HuH-7 (cell line): ENCODE measurements around the gene TRIO.
"Not testable (repeated sequence)": the region's sequence is repeated elsewhere in the genome, so short reads cannot be mapped to it uniquely, and the experiment has no call there.

Source experiments
- DNase-seq: peaks from one replicate; pipeline ENCODE4 v3.0.0; 2011; ENCODE audit warnings: low spot score

Gene TRIO

DNA sequence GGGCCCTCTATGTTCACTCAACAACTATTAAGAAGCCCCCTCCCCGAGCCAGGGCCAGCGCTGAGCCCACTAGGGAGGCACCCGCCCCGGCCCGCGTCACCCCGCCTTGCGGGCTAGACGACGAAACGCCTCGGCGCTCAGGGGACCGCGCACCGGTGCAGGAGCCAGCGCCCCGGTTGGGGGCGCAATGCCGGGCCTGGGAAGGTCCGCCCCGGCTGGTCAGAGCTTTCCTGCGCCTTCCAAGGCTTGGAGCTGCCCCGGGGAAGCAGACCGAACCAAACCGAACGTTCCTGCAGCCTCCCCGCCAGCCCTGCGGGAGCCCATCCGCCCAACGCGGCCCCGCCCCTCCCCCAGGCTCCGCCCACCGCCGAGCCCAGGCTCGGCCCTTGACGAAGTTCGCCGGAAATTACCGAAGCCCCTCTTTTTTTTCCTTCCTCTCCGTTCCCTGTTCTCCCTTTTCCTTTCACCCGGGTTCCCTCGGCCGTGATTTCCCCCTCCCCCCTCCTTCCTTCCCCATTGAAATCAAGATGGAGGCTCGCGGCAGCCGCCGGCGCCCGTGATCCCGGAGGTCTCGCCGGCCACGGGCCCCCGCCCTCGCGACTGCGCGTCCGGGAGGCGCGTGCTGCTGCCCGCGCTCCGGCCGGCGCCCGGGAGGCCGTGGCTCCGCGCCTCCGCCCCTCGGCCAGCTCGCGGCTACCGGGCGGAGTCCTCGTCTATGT, at the start of gene TRIO:
Gene TRIO (plus strand): TSS at position 516 of the 719 bp plus-strand sequence. CDS start 384 bp downstream, outside the sequence.
- DNase-seq = peak; percentile 86

DNA sequence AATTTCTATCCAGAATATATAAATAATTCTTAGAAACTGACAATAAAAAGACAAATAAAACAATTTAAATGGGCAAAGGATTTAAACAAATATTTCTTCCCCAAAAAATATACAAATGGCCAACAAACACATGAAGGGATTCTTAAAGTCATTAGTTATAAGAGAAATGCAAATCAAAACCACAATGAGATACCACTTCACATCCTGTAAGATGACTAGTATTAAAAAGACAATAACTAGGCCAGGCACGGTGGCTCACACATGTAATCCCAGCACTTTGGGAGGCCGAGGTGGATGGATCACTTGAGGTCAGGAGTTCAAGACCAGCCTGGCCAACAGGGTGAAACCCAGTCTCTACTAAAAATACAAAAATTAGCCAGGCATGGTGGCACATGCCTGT, 45.8 kb upstream of the TRIO start:
- not testable (repeated sequence) for DNase-seq

DNA sequence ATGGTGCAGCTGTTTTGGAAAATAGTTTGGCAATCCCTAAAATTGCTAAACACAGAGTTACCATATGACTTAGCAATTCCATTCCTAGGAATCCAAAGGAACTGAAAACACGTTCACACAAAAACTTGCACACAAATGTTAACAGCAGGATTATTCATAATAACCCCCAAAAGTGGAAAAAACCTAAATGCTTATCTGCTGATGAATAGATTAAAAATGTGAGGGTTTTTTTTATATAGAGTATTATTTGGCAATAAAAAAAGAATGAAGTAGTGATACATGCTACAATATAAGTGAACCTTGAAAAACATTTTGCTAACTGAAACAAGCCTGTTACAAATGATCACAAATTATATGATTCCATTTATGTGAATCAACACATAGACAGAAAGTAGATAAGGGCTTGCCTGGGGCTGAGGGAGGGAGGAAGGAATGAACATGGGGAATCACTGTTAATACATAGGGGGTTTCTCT, 45.1 kb upstream of the TRIO start:
- DNase-seq = no peak

DNA sequence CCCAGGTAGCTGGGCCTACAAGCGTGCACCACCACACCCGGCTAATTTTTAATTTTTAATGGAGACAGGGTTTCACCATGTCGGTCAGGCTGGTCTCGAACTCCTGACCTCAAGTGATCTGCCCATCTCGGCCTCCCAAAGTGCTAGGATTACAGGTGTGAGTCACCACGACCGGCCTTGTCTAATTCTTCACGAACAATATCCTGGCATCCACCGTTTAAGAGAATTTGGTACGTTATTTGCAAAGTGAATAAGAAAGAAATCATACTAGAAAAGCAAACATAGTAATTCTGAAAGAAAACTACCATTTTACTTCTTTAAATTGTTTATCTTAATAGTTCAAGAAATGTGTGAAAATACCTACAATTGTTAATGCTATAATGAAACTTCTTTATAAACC, 42.9 kb upstream of the TRIO start:
- no peak for DNase-seq

DNA sequence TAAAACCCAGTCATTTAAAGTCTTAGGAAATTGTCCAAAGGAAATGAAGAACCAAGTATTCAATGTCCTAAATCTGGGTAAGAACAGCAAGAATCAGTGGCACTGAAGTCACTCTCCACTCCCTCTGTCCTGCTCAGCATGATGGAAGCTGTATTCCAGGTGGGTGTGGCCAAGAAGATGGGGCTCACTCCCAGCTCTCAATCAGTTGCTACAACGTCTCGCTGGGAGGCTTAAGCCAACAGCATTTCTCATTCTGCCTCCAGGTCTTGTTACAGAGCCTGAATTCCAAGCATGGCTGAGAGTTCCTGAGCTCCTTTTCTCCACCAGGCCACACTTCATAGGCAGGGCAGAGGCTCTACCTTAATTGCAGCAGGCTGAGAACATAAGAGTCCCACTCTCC, 41.2 kb upstream of the TRIO start:
- no peak for DNase-seq

DNA sequence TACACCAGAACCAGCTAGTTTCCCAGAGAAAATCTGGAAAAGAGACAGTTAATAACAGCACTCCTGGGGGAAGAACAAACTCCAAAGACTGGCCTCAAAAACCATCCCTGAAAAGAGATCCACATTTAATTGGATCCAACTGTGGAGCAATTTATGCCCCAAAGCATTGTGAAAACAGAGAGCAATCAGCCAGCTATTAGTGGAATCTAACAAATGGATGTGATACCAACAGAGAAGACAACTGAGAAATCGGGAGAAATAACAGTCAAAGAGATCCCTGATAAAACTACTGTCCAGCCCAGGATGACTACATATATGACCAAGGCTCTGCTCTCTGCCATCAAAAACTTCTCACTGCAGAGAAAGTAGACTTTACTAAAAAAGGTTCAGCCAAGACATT, 40.5 kb upstream of the TRIO start:
- DNase-seq = no peak

DNA sequence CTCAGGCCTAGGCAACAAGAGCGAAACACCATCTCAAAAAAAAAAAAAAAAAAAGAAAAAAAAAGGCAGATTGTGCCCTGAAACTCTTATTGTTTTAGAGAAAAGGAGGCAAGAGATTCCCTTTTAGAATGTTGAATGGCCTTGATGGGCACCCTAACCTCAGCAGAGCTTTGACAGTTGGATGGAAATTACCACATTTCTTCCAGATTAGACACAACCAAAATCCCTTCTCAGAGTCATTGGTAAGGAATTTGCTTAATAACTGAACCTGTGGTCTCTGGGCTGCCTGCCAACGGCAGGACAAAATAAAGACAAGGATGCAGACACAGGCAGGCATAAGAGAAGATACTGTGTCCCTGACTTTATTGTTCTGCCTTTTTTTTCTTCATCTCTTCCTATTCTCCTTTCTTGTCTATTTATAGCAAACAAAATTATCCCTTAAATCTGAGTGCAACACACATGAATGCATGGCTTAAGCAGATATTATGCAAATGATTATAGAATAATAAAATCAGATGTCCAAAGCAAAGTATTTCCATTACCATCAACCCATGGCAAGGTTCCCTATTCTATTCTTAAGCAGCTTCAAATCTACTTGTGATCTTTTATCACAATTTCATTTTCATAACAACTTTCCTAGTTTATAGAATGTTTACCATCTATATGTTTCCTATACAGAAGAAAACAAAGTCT, 37.3 kb upstream of the TRIO start:
- no peak for DNase-seq

DNA sequence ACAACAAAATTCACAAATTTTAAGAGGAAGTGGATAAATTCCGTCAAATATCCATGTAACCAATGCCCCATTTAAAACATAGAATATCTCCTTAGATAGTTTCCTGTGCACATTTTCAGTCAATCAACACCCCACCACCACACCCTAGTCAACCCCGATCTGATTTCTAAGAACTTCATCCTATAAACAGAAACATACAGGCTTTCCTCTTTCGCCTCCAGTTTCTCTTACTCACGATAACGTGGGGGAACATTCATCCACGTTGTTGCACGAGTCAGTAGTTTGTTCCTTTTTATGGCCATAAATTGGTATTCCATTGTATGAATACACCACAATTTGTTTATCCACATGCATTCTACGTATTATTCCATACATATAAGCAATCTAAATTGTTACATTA, 35.6 kb upstream of the TRIO start:
- DNase-seq = no peak

DNA sequence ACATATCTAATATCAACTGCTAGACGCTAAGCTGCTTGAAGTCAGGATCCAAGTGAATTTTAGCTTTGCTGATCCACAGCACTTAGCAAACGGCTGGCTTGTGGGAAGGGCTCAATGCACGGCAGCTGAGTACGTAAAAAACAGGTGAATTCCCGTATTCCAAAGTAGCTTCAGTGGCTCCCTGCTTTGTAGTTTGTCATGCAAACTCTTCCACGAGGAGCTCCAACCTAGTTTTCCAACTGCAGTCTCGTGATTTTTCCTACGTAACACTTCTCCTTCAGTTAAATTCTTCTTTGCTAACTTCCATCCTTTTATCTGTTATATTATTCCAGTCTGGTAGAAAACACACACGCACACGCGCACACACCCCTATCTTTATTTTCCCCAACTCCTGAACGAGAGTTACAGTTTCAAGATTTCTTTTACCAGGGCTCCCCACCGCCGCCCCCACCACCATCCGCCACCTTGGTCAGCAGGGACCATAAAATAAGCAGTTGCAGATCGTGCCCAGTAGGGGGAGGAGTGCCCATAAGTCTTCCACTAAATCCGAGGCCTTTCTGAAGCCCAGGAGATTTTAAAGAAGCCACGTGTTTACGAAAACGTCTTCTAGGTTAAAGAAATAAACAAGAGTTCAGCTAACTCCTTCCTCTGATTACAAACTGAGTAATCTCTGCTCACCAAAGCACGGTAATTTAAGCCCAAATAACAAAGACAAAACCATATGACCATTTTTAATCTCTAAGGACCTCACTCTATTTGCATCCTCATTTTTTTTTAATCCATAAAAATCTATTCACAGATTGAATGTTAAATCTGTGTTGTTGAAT, 34.8 kb upstream of the TRIO start:
- peak; percentile 55 for DNase-seq

DNA sequence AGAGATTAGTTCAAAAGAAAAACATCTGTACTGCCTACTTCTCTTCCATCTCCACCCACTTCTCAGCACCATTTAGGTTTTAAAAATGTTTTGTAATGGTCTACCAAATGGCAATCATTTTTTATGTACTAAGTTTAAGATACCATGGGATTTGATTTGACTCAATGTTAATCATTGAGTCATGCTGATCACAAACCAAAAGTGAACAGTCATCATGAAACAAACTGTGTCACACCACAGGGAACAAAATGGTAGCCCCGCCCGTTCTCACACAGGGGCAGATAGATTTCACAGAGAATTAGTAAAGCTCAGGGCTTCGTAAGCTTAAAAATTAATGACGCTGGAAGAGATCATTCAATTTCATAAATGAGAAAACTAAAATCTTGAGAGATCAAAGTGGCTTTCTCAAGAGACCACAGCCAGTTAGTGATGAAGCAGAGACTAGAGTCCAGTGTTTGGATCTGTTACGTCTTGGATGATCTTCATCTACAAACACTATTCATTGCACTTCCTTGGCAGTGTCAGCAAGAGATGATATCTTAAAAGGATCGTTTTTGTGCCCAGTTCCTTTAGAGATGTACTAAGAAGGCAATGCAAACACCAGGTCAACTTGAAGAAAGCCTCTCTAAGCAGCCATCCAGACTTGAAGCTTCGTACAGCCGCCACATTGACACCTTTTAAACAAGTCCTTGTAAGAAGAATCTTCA, 33.9 kb upstream of the TRIO start:
- no peak for DNase-seq

DNA sequence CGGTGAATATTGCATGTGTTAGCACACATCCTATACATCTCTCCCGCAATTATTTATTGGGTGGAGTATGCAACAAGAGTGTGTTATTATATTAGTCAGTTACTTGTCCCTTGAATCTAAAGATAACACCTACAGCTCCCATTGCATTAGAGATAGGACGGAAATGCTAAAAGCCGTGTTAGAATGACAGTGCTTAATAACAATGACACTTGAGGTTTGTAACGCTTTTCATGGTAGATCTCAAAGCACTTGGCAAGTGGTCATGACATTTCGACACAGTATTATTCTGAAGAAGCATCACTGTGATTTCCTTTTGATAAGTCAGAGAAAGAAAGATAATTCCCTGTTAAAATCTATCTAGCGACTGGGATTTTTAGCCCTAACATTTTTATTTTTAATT, 33.4 kb upstream of the TRIO start:
- DNase-seq = no peak

DNA sequence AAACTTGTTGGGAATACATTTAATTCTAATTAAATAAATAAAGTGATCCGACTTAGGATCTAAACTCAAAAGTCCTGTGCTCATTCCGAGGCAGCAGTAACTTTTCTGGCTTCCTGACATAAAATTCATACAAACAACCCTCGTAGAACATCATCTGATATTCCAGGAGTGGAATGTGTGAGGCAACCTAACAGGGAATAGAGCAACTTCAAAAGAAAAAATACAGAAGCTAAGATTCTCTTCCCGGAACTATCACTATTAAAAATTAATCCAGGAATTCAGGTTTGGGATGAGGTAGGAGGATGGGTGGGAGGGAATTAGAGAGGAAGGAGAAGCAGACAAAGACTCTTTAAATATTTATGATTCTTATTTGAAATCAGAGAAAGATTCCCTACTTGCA, 32.9 kb upstream of the TRIO start:
- DNase-seq = no peak

DNA sequence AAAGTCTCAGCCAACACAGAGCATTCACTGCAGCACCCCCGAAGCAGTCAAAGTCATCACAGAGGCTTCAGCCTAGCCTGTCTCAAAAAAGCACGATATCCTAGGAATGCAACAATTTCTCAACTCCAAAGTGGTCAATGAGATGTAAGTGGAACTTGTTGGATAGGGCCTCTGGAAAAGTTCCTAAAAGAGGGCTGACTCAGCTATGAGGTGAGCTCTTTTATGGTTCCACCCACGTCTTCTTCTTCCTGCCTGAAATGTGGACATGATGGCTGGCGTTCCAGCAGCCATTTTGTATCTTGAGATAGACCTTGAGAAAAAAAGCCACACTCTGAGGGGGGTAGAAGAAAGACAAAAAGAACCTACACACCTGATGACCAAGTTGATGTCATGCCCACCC, 32.5 kb upstream of the TRIO start:
- no peak for DNase-seq

DNA sequence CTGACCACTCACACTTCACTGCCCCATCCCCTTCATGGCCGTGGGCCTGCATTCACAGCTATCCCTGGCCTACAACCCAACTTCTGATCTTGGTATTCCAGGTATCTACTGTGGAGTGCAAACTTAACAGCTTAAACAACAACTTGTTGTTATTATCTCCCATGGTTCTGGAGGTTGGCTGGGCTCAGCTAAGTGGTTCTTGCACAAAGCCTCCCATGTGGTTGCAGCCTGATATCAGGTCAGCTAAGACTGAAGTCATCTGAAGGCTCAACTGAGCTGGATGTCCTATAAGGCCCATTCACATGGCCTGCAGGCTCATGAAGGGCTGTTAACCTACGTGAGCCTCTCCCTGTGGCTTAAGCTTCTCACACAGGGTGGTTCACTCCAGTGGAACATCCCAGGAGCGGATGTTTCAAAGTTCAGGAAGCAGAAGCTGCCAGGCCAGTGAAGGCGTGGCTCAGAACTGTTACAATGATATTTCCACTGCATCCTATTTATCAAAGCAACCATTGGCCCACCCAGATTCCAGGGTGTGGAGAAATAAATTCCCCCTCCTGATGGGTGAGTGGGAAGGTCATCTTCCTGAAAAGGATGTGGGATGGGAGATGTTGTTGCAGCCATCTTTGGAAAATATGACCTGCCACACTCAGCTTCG, 30.0 kb upstream of the TRIO start:
- peak; percentile 27 for DNase-seq

DNA sequence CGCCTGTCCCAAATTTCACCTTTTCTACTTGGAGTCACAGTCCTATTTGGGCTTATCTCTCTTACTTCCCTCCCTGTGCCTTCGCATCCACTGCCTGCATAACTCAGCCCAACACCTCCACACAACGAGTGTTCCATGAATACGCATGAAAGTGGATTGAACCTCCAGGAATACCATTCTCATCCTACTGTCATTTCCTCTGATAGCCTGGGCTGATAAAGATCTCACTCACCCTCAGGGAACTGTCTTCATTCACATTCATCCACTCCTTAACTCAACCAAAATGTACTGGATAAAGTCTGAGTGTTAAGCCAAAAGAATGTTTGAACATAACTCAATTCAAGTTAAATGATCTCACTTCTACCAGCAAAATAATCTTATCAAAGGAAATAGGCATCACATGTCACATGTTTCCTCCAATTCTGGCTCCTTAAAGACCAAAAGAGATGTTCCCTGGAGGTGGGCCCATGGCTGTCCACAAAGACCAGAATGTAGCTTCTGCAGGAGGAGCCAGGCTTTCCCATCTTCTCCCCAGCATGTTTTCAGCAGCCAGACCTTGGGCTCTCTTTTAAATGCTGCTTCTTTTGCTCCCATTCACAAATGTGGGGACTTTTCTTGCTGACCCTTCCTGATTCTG, 28.4 kb upstream of the TRIO start:
- no peak for DNase-seq

DNA sequence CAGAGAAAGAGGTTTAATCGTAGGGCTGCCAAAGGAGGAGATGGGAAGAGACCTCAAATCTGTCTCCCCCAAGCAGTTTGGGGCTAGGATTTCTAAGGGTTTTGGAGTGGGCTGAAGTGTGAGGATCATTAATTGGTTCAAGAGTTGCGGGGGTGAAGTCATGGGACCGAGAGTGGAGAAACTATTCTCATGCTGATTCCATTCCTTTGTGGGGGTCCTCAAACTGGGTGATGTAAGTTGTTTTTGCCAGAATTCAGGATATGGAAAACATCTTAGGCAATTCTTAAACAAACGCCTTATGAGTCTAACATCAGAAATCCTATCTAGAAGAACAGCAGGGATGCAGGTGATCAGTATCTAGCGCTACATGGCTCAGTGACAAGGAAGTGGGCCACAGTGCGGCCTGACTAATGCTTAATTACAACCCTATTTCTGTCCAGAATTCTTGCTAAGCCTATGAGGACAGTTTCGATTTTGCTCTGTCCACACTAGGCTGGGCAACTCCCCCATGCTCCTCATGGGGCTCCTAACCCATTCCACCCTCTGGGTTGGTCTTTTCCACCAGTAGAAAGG, 27.7 kb upstream of the TRIO start:
- no peak for DNase-seq

DNA sequence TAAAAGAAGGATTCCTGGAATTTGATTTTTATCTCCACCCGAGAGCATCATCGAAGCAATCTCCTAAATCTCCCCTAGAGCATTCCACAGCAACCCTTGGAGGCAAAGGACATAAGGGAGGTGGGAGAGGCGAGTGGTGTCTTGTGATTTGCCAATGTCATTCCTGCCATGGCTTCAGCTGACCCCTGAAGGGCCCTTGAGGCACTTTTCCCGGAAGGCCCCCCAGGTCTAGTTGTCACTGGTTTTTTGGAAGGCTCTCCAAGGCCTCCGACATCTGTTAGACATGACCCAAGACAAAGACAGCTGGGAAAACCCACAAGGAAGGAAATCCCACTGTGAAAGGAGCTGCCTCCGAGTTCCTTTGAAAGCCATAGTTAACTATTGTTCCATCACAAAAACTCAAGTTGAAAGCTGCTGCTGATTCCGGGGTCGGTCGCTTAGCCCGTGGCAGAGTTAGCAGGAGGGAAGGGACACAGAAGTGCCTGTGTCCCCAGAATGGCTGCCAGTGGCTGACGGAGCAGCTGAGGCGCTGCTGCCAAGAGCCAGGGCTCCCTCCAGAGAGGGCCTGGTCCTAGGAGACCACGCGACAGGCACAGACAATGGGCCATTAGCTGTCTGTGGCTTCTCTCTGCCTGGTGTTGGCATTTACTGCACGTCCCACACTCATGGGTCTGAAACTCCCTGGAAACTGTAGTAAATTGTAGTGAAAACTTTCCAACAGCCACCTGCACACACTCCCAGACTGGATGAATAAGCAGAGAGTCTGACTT, 24.4 kb upstream of the TRIO start:
- no peak for DNase-seq

DNA sequence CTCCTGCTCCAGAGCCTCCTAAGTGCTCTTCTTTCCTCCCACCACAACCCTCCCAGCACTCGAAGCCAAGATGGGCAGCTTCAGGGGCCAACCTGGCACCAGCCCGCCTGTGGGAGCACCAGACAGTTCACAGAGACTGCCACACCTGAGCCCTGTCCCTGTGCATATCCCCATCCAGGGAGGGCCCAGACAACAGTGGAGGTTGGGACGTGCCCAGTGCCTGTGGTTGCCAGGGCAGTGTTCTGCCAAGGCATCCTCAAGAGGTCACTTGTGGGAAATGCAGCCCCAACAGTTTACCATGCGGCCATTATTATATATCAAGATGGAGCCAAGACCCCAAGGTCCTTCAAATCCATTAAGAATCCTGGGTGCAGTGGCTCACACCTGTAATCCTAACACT, 23.0 kb upstream of the TRIO start:
- DNase-seq = no peak

DNA sequence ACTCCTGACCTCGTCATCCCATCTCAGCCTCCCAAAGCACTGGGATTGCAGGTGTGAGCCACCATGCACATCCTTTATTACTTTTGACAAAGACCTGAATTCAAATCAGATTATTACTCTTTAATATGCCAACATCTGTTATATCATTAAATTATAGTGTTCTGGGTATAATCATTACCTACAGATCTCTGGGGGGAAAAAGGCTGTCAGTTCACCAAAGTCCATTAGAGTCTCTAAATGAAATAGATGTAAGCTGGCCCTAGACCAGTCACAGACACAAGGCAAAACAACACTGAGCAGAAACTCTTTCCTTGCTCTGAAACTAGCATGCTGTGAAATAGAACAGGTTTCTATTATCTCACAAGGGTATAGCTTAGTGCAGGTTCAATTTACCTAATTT, 21.6 kb upstream of the TRIO start:
- DNase-seq = no peak

DNA sequence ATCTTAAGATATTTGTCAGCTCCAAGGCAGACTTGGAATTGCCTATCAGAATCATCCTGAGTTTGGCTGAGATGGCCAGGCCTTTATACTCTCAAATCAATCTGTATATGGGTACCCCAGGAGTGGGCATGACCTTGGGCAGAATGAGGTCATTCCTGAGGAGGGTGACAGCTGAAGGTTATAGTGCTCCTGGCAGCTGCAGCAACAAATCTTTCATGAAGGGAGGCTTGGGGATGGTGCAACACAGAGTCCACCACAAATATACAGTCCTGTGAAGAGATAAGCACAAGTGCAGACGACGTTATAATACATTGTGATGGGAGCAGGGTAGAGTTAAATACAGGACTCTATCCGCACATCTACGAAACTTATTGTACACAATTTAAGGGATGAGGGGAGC, 21.1 kb upstream of the TRIO start:
- DNase-seq = no peak
